HEK293 (cell line): ENCODE results near the gene HPCA.

Experiments used
- CTCF ChIA-PET: fragments of 350-600 bp; formaldehyde crosslinking; extraction: SDS; loops from one replicate; lab custom pipeline; 2021; ENCODE audit warnings: antibody characterized with exemption; lab: Yijun Ruan, JAX
- POLR2A ChIA-PET: fragments of 300-600 bp; formaldehyde crosslinking; extraction: SDS; loops from one replicate; lab custom pipeline; 2020; ENCODE audit warnings: antibody characterized with exemption, inconsistent platforms; lab: Yijun Ruan, JAX
- H3K27ac ChIP-seq: fragments of 200-500 bp; sonication (Bioruptor generic); 2 replicates; pipeline ENCODE4 v1.5.1; 2014; ENCODE audit warnings: low read depth, low read length, control low read depth, inconsistent platforms; ENCODE audit errors: extremely low read depth
- H3K36me3 ChIP-seq, 2 experiments: fragments of 200-500 bp in 1 of 2; sonication (Bioruptor generic) in 1 of 2; 1 replicate in 1 of 2; 2 replicates in 1 of 2; pipeline ENCODE4 v1.5.1; 2014 to 2017; ENCODE audit warnings: inconsistent platforms in 2 of 2, low read length in 2 of 2; ENCODE audit not compliant: control insufficient read depth in 2 of 2, insufficient read depth in 1 of 2
- H3K4me1 ChIP-seq: fragments of 200-500 bp; sonication (Bioruptor generic); 2 replicates; pipeline ENCODE4 v1.5.1; 2014; ENCODE audit warnings: mild to moderate bottlenecking, low read length, inconsistent platforms; ENCODE audit not compliant: control insufficient read depth, insufficient read depth
- H3K4me3 ChIP-seq: 2 replicates; pipeline ENCODE4 v1.5.1; 2011; ENCODE audit warnings: low read depth, mild to moderate bottlenecking, control low read depth, low read length, moderate library complexity
- H3K9me3 ChIP-seq: fragments of 200-500 bp; sonication (Bioruptor generic); 2 replicates; pipeline ENCODE4 v1.5.1; 2014; ENCODE audit warnings: low read depth, low read length, inconsistent platforms; ENCODE audit not compliant: control insufficient read depth, insufficient read depth
- GLIS1 ChIP-seq: fragments of 450-650 bp; formaldehyde crosslinking; IDR thresholded peaks from 2 replicates; pipeline ENCODE4 v1.5.1; 2016; ENCODE audit warnings: missing biosample characterization, missing genetic modification characterization
- PRDM1 ChIP-seq: fragments of 450-650 bp; formaldehyde crosslinking; IDR thresholded peaks from 2 replicates; pipeline ENCODE4; 2016; ENCODE audit warnings: missing biosample characterization, missing genetic modification characterization
- SP3 ChIP-seq: fragments of 450-650 bp; formaldehyde crosslinking; IDR thresholded peaks from 2 replicates; pipeline ENCODE4 v1.5.1; 2016; ENCODE audit warnings: missing biosample characterization, missing genetic modification characterization
- WT1 ChIP-seq: fragments of 450-650 bp; formaldehyde crosslinking; IDR thresholded peaks from 2 replicates; pipeline ENCODE4 v1.5.1; 2016; ENCODE audit warnings: missing biosample characterization, missing genetic modification characterization
- ZNF169 ChIP-seq: fragments of 450-650 bp; formaldehyde crosslinking; IDR thresholded peaks from 2 replicates; pipeline ENCODE4 v1.5.1; 2016; ENCODE audit warnings: missing biosample characterization, missing genetic modification characterization
- ZNF24 ChIP-seq: fragments of 450-650 bp; formaldehyde crosslinking; IDR thresholded peaks from 2 replicates; pipeline ENCODE4 v1.5.1; 2016; ENCODE audit warnings: missing biosample characterization, missing genetic modification characterization
- ZNF341 ChIP-seq: fragments of 450-650 bp; formaldehyde crosslinking; IDR thresholded peaks from 2 replicates; pipeline ENCODE4; 2016; ENCODE audit warnings: low read depth, missing biosample characterization, missing genetic modification characterization
- ZNF366 ChIP-seq: fragments of 450-650 bp; formaldehyde crosslinking; conservative IDR thresholded peaks from 2 replicates; pipeline ENCODE4 v1.5.1; 2016; ENCODE audit warnings: missing biosample characterization, missing genetic modification characterization
- ZNF596 ChIP-seq: fragments of 450-650 bp; IDR thresholded peaks from 2 replicates; pipeline ENCODE4 v1.5.0; 2018; ENCODE audit warnings: missing biosample characterization, mild to moderate bottlenecking, missing genetic modification characterization, moderate library complexity
- ZNF777 ChIP-seq: fragments of 450-650 bp; formaldehyde crosslinking; IDR thresholded peaks from 2 replicates; pipeline ENCODE4 v1.5.1; 2017; ENCODE audit warnings: missing biosample characterization, missing genetic modification characterization, borderline replicate concordance
- ZNF830 ChIP-seq: fragments of 450-650 bp; IDR thresholded peaks from 2 replicates; pipeline ENCODE4 v1.5.0; 2018; ENCODE audit warnings: missing biosample characterization, missing genetic modification characterization, low read depth, mild to moderate bottlenecking, moderate library complexity
- TF ChIP-seq, protein P1 (sequence below): fragments of 450-650 bp; formaldehyde crosslinking; conservative IDR thresholded peaks from 2 replicates; pipeline ENCODE4 v1.5.1; 2016; ENCODE audit warnings: low read depth, missing biosample characterization, missing genetic modification characterization
- TF ChIP-seq, protein P2 (sequence below): fragments of 450-650 bp; formaldehyde crosslinking; IDR thresholded peaks from 2 replicates; pipeline ENCODE4 v1.5.1; 2016; ENCODE audit warnings: missing biosample characterization, missing genetic modification characterization, low read depth
- TF ChIP-seq, protein P3 (sequence below): fragments of 450-650 bp; formaldehyde crosslinking; IDR thresholded peaks from 2 replicates; pipeline ENCODE4 v1.5.1; 2017; ENCODE audit warnings: missing biosample characterization, mild to moderate bottlenecking, missing genetic modification characterization, moderate library complexity
- TF ChIP-seq, protein P4 (sequence below): fragments of 450-650 bp; formaldehyde crosslinking; IDR thresholded peaks from 2 replicates; pipeline ENCODE4 v1.5.1; 2016; ENCODE audit warnings: missing biosample characterization, missing genetic modification characterization

Gene HPCA

DNA sequence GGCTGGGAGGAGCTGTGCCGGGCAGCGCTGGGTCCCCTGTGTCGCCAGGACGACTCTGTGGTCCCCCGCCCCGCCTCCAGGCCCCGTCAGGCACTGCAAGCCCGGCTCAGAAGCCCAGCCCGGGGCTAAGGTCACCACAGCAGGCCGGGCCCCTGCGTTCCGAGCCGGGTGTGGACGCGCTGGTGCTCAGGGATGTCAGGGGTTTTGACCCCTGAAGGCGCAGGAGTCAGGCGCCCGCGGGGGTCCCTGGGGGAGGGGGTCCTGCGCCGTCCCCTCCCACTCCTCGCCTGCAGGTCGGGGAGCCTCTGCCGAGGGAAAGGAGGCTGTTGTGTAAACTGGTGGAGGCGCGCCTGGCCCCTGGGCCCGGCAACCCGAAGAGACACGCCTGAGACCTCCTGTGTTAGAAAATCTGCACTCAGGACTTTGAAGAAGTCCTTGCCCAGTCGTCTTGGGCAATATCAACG is 38.6 kb downstream of the HPCA start:
- H3K27ac ChIP-seq, result no peak overlapping the region
- ChIA-PET POLR2A (no interaction called here), CTCF (no interaction called here)
- no peaks in the 10 kb centered on the region for H3K9me3 ChIP-seq
- H3K36me3 ChIP-seq, result no peaks in the 10 kb centered on the region
- TF ChIP-seq, protein P1, sequence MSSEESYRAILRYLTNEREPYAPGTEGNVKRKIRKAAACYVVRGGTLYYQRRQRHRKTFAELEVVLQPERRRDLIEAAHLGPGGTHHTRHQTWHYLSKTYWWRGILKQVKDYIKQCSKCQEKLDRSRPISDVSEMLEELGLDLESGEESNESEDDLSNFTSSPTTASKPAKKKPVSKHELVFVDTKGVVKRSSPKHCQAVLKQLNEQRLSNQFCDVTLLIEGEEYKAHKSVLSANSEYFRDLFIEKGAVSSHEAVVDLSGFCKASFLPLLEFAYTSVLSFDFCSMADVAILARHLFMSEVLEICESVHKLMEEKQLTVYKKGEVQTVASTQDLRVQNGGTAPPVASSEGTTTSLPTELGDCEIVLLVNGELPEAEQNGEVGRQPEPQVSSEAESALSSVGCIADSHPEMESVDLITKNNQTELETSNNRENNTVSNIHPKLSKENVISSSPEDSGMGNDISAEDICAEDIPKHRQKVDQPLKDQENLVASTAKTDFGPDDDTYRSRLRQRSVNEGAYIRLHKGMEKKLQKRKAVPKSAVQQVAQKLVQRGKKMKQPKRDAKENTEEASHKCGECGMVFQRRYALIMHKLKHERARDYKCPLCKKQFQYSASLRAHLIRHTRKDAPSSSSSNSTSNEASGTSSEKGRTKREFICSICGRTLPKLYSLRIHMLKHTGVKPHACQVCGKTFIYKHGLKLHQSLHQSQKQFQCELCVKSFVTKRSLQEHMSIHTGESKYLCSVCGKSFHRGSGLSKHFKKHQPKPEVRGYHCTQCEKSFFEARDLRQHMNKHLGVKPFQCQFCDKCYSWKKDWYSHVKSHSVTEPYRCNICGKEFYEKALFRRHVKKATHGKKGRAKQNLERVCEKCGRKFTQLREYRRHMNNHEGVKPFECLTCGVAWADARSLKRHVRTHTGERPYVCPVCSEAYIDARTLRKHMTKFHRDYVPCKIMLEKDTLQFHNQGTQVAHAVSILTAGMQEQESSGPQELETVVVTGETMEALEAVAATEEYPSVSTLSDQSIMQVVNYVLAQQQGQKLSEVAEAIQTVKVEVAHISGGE (tag by site-specific recombination), result no peak
- no peaks in the 10 kb centered on the region for H3K4me1 ChIP-seq
- H3K4me3 ChIP-seq, result no peak overlapping the region

DNA sequence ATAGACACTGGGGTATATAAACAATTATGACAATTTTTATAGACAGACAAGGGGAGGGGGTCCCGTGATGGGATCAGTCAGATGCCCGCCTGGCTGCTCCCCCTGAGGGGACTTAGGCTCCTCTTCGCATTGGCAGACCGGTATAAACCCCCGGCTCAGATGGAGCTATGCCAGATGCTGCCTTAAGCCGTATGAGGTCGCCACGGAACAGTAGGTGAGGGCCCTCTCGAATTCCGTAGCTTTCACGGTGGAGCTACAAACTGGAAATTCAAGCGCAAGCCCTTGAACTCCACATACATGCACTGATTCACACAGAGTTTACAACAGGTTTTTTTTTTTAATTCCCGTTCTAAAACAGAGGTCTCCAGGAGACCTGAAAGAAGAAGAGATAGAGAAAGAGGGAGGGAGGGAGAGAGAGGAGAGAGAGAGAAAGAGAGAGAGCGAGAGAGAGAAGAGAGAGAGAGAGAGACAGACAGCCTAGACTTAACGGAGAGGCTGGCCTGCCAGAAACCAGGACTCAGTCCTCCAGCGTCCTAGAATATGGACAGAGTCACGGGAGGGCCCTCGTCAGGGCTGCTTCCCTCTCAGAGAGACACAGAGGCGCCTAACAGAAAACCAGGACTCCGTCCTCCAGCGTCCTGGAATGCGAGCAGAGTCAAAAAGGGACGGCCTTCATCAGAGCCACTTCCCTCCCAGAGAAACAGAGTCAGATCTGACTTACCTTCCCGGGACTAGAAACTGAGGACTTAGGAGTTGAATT is 39.3 kb downstream of the HPCA start:
- H3K27ac ChIP-seq, result no peak overlapping the region
- no peak for TF ChIP-seq ZNF169 (tag by site-specific recombination)
- 0 out of 2 replicates have a peak, but pooled peaks have one; percentile 35 for TF ChIP-seq PRDM1 (tag by site-specific recombination)
- no peak for TF ChIP-seq SP3 (tag by site-specific recombination)
- TF ChIP-seq, protein P2, sequence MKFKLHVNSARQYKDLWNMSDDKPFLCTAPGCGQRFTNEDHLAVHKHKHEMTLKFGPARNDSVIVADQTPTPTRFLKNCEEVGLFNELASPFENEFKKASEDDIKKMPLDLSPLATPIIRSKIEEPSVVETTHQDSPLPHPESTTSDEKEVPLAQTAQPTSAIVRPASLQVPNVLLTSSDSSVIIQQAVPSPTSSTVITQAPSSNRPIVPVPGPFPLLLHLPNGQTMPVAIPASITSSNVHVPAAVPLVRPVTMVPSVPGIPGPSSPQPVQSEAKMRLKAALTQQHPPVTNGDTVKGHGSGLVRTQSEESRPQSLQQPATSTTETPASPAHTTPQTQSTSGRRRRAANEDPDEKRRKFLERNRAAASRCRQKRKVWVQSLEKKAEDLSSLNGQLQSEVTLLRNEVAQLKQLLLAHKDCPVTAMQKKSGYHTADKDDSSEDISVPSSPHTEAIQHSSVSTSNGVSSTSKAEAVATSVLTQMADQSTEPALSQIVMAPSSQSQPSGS (tag by site-specific recombination), result peak; percentile 3; the same call in 1 of the 2 replicates
- peak; percentile 68 for TF ChIP-seq ZNF341 (tag by site-specific recombination)
- TF ChIP-seq ZNF830 (tag by site-specific recombination), result no peak
- no peak for TF ChIP-seq ZNF777 (tag by site-specific recombination)
- peak; percentile 41; the same call in 1 of the 2 replicates for TF ChIP-seq ZNF366 (tag by site-specific recombination)
- 0 out of 2 replicates have a peak, but pooled peaks have one; percentile 16 for TF ChIP-seq GLIS1 (tag by site-specific recombination)
- peak; percentile 98 for TF ChIP-seq ZNF596
- TF ChIP-seq, protein P3, sequence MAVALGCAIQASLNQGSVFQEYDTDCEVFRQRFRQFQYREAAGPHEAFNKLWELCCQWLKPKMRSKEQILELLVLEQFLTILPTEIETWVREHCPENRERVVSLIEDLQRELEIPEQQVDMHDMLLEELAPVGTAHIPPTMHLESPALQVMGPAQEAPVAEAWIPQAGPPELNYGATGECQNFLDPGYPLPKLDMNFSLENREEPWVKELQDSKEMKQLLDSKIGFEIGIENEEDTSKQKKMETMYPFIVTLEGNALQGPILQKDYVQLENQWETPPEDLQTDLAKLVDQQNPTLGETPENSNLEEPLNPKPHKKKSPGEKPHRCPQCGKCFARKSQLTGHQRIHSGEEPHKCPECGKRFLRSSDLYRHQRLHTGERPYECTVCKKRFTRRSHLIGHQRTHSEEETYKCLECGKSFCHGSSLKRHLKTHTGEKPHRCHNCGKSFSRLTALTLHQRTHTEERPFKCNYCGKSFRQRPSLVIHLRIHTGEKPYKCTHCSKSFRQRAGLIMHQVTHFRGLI, result peak; percentile 99
- TF ChIP-seq, all 188 proteins: peak for 7
- Histone ChIP-seq H3K9me3 (no peaks in the 10 kb centered on the region), H3K4me3 (no peak overlapping the region), H3K4me1 (no peaks in the 10 kb centered on the region), H3K36me3 (no peaks in the 10 kb centered on the region)
- POLR2A ChIA-PET, result interaction anchor here (0.7 kb wide), 1 partner anchor 201 kb away, joined by 7 read pairs; no protein-coding TSS in a partner anchor
- CTCF ChIA-PET, result interaction anchor here (0.6 kb wide), 1 partner anchor 17 kb away, joined by 3 read pairs; no protein-coding TSS in a partner anchor

DNA sequence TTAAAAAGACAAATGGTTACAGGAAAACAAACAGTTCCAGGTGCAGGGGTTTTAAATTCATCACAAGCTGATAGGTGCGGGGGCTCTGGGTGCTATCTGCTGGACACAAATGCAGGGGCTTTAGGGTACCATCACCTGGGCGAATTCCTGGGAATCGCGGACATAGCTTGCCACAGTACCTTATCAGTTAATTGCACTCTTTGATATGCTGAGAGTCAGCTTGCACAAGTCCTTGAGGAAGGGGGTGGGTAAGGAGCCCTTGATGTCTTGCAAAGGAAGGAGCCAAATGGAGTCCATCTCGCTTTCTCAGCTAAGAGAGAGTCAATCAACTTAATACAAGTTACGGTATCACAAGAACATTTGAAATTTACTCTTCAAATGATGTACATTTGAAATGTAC is 40.3 kb downstream of the HPCA start:
- no peaks in the 10 kb centered on the region for H3K4me1 ChIP-seq
- H3K36me3 ChIP-seq, result no peaks in the 10 kb centered on the region
- ChIA-PET CTCF (no interaction called here), POLR2A (interaction anchor here (0.7 kb wide), 1 partner anchor 200 kb away, joined by 7 read pairs; no protein-coding TSS in a partner anchor)
- H3K4me3 ChIP-seq, result no peak overlapping the region
- H3K27ac ChIP-seq, result no peak overlapping the region
- H3K9me3 ChIP-seq, result no peaks in the 10 kb centered on the region
- TF ChIP-seq ZNF24 (no peak), WT1 (no peak)
- TF ChIP-seq, protein P4, sequence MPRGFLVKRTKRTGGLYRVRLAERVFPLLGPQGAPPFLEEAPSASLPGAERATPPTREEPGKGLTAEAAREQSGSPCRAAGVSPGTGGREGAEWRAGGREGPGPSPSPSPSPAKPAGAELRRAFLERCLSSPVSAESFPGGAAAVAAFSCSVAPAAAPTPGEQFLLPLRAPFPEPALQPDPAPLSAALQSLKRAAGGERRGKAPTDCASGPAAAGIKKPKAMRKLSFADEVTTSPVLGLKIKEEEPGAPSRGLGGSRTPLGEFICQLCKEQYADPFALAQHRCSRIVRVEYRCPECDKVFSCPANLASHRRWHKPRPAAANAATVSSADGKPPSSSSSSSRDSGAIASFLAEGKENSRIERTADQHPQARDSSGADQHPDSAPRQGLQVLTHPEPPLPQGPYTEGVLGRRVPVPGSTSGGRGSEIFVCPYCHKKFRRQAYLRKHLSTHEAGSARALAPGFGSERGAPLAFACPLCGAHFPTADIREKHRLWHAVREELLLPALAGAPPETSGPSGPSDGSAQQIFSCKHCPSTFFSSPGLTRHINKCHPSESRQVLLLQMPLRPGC, result no peak
- TF ChIP-seq, protein P2 (tag by site-specific recombination), result no peak
